ENCODE measurements around the gene TMEM50B. TPM values are rescaled to one million over a fixed set of nuclear protein-coding genes. Genes with fewer than 3 reads are reported as not detected.
"Not testable (repeated sequence)": the region's sequence is repeated elsewhere in the genome, so short reads cannot be mapped to it uniquely, and the experiment has no call there.

The TMEM50B gene
- total RNA-seq, 1 experiment from 2014 or later = 39.7 TPM

DNA sequence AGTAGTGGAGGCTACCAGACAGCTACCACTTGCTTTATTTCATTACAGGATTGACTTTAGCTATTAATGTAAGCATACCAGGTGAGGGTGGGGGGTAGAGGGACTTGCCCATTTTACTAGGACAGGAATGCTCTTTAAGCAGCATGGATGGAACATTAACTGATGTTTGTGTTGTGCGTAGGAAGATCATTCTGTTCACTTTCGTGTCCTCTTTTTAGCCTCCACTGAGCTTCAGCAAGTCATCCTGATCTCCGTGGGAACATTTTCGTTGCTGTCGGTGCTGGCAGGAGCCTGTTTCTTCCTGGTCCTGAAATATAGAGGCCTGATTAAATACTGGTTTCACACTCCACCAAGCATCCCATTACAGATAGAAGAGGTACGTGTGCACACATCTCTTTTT is 47.3 kb downstream of the TMEM50B start:
- no peak overlapping the region for H3K4me3 ChIP-seq
- DNase-seq (ENCODE audit: low read depth in 1 of 2, low spot score in 2 of 2) = no peak
- no peaks in the 10 kb centered on the region; the same call in 1 of the 2 replicates for H3K9me3 ChIP-seq (replicated peaks)
- H3K27me3 ChIP-seq (replicated peaks) = no peaks in the 10 kb centered on the region
- peaks cover 97% of the 10 kb centered on the region for H3K36me3 ChIP-seq
- H3K27ac ChIP-seq = no peak overlapping the region
- peaks cover 20% of the 10 kb centered on the region for H3K4me1 ChIP-seq (replicated peaks)

DNA sequence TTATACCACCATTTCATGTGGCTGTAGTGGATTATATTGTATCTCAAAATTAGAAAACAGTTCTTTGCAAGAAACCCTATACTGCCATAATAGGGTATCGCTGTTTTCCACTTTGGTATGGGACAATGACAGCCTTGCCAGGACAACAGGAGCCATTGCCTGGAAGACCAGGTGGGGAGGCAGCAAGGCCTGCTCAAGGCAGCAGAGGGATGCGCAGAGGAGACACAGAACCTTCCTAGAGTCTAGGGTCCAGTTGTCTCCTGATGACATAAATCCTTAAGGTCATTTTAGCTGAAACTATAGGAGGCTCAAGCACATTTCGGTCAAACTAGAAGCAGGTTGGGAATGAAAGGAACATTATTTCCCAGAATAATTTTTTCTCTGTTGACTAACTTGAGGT is 48.9 kb downstream of the TMEM50B start:
- no peak for DNase-seq (ENCODE audit: low read depth in 1 of 2, low spot score in 2 of 2)
- Histone ChIP-seq H3K36me3 (peaks cover 96% of the 10 kb centered on the region), H3K9me3 (replicated peaks) (no peaks in the 10 kb centered on the region; the same call in 1 of the 2 replicates), H3K4me1 (replicated peaks) (peaks cover 20% of the 10 kb centered on the region), H3K27ac (no peak overlapping the region), H3K27me3 (replicated peaks) (no peaks in the 10 kb centered on the region), H3K4me3 (no peak overlapping the region)

DNA sequence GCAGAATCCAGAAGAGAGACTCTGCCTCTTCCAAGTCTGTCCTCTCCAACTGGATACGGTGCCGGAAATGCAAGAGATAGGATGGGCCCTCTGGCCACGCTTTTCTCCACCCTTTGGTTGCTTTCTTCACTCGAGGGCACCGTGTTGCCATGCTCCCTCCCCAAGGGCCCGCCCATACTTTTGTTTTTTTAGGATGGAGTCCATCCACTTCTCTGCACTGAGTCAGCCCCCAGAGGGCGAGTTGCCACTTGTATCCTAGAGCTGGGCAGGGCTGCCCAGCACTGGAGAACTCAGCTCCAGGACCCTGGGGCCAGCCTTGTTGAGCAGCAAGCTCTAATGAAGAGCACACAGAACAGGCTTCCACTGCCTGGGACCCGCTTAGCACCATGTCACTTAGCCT is 51.1 kb downstream of the TMEM50B start:
- peak; percentile 23 to 48 for DNase-seq (ENCODE audit: low read depth in 1 of 2, low spot score in 2 of 2)
- Histone ChIP-seq H3K27me3 (replicated peaks) (no peaks in the 10 kb centered on the region), H3K4me3 (no peak overlapping the region), H3K36me3 (peaks cover 96% of the 10 kb centered on the region), H3K27ac (no peak overlapping the region), H3K9me3 (replicated peaks) (no peaks in the 10 kb centered on the region), H3K4me1 (replicated peaks) (peaks cover 4% of the 10 kb centered on the region; the same call in 1 of the 2 replicates)

DNA sequence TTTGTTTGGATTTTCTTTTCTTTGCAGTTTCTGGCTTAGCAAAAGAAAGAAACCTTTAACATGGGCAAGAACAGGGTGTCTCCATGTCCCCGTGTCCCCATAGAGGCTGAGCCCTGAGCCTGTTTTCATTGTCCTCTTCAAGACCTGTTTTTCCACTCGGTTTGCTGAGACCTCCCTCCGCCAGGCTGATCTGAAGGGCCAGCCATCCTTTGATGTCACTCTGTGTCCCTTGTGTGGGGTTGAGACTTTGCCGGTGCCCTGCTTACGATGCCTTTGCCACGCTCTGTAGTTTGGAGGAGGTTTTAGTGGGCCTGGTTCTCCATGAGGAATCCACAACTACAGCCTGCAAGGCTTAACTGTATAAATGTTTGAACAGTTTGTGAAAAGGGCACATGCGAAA is 52.7 kb downstream of the TMEM50B start:
- Histone ChIP-seq H3K27me3 (replicated peaks) (no peaks in the 10 kb centered on the region), H3K4me1 (replicated peaks) (peaks cover 4% of the 10 kb centered on the region; the same call in 1 of the 2 replicates), H3K36me3 (peaks cover 85% of the 10 kb centered on the region), H3K4me3 (no peak overlapping the region), H3K27ac (no peak overlapping the region), H3K9me3 (replicated peaks) (no peaks in the 10 kb centered on the region)
- DNase-seq (ENCODE audit: low read depth in 1 of 2, low spot score in 2 of 2) = no peak

GRCh38 chr21:33425825-33426224 is 53.9 kb downstream of the TMEM50B start:
- Histone ChIP-seq H3K9me3 (replicated peaks) (no peaks in the 10 kb centered on the region), H3K4me1 (replicated peaks) (peaks cover 4% of the 10 kb centered on the region; the same call in 1 of the 2 replicates), H3K36me3 (peaks cover 81% of the 10 kb centered on the region), H3K27me3 (replicated peaks) (no peaks in the 10 kb centered on the region), H3K4me3 (no peak overlapping the region), H3K27ac (no peak overlapping the region)
- no peak for DNase-seq (ENCODE audit: low read depth in 1 of 2, low spot score in 2 of 2)

GRCh38 chr21:33424214-33424613 is 55.6 kb downstream of the TMEM50B start:
- H3K27ac ChIP-seq = no peak overlapping the region
- peaks cover 79% of the 10 kb centered on the region for H3K36me3 ChIP-seq

GRCh38 chr21:33421713-33422393 is 57.9 kb downstream of the TMEM50B start:
- Histone ChIP-seq H3K4me1 (replicated peaks) (no peaks in the 10 kb centered on the region), H3K36me3 (peaks cover 76% of the 10 kb centered on the region), H3K9me3 (replicated peaks) (no peaks in the 10 kb centered on the region), H3K4me3 (no peak overlapping the region), H3K27me3 (replicated peaks) (no peaks in the 10 kb centered on the region), H3K27ac (no peak overlapping the region)
- no peak for DNase-seq (ENCODE audit: low read depth in 1 of 2, low spot score in 2 of 2)

More at GRCh38 chr21:33424214-33424613, 55.6 kb downstream of the TMEM50B start:
- DNase-seq (ENCODE audit: low read depth in 1 of 2, low spot score in 2 of 2) = no peak
- Histone ChIP-seq H3K27me3 (replicated peaks) (no peaks in the 10 kb centered on the region), H3K9me3 (replicated peaks) (no peaks in the 10 kb centered on the region), H3K4me3 (no peak overlapping the region), H3K4me1 (replicated peaks) (peaks cover 4% of the 10 kb centered on the region; the same call in 1 of the 2 replicates)

GRCh38 chr21:33419538-33420123 is 60.1 kb downstream of the TMEM50B start:
- Histone ChIP-seq H3K27me3 (replicated peaks) (no peaks in the 10 kb centered on the region), H3K4me3 (no peak overlapping the region), H3K9me3 (replicated peaks) (no peaks in the 10 kb centered on the region), H3K4me1 (replicated peaks) (no peaks in the 10 kb centered on the region), H3K27ac (no peak overlapping the region), H3K36me3 (peaks cover 77% of the 10 kb centered on the region)
- DNase-seq (ENCODE audit: low read depth in 1 of 2, low spot score in 2 of 2) = no peak

- Histone ChIP-seq H3K4me1 (replicated peaks) (no peaks in the 10 kb centered on the region), H3K36me3 (peaks cover 76% of the 10 kb centered on the region), H3K27ac (no peak overlapping the region), H3K27me3 (replicated peaks) (no peaks in the 10 kb centered on the region), H3K9me3 (replicated peaks) (no peaks in the 10 kb centered on the region), H3K4me3 (no peak overlapping the region)
- no peak for DNase-seq (ENCODE audit: low read depth in 1 of 2, low spot score in 2 of 2)
These were observed 61.1 kb downstream of the TMEM50B start for GRCh38 chr21:33418691-33419090.

DNA sequence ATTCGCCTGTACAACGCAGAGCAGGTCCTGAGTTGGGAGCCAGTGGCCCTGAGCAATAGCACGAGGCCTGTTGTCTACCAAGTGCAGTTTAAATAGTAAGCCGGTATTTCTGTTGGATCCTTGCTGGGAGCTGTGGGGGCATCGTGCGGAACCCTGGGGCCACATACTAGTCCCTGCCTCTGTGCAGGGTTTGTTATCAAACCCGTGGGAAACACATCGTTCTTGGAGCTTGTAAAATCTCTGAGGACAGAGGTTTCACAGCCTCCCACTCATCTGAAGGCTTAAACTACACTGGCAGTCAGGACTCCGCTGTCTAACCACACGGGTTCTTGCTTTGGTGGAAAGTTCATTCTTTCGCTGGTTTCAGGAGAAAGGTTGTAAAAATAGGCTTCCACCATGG is 64.8 kb downstream of the TMEM50B start:
- Histone ChIP-seq H3K27me3 (replicated peaks) (no peaks in the 10 kb centered on the region), H3K4me3 (no peak overlapping the region), H3K36me3 (peaks cover 80% of the 10 kb centered on the region), H3K9me3 (replicated peaks) (no peaks in the 10 kb centered on the region), H3K4me1 (replicated peaks) (no peaks in the 10 kb centered on the region), H3K27ac (no peak overlapping the region)
- no peak for DNase-seq (ENCODE audit: low read depth in 1 of 2, low spot score in 2 of 2)

GRCh38 chr21:33414068-33414467 is 65.7 kb downstream of the TMEM50B start:
- H3K27ac ChIP-seq = no peak overlapping the region
- DNase-seq (ENCODE audit: low read depth in 1 of 2, low spot score in 2 of 2) = no peak
- H3K9me3 ChIP-seq (replicated peaks) = no peaks in the 10 kb centered on the region
- no peak overlapping the region for H3K4me3 ChIP-seq
- H3K36me3 ChIP-seq = peaks cover 72% of the 10 kb centered on the region
- no peaks in the 10 kb centered on the region for H3K27me3 ChIP-seq (replicated peaks)
- H3K4me1 ChIP-seq (replicated peaks) = no peaks in the 10 kb centered on the region

- Histone ChIP-seq H3K27ac (no peak overlapping the region), H3K27me3 (replicated peaks) (no peaks in the 10 kb centered on the region), H3K36me3 (peaks cover 70% of the 10 kb centered on the region), H3K9me3 (replicated peaks) (no peaks in the 10 kb centered on the region), H3K4me1 (replicated peaks) (no peaks in the 10 kb centered on the region), H3K4me3 (no peak overlapping the region)
- no peak for DNase-seq (ENCODE audit: low read depth in 1 of 2, low spot score in 2 of 2)
These were observed 66.8 kb downstream of the TMEM50B start for GRCh38 chr21:33412832-33413519.

DNA sequence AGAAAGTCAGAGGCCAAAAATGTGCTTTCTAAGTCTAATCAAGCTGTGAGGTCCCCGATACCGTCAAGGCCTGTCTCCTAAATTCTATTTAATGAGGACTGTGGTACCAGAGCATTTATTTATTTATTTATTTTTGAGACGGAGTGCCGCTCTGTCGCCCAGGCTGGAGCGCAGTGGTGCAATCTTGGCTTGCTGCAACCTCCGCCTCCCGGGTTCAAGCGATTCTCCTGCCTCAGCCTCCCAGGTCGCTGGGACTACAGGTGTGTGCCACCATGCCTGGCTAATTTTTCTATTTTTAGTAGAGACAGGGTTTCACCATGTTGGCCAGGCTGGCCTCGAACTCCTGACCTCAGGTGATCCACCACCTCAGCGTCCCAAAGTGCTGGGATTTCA is 67.3 kb downstream of the TMEM50B start:
- not testable (repeated sequence) for H3K4me3 ChIP-seq, H3K27ac ChIP-seq
- H3K36me3 ChIP-seq = peaks cover 68% of the 10 kb centered on the region

DNA sequence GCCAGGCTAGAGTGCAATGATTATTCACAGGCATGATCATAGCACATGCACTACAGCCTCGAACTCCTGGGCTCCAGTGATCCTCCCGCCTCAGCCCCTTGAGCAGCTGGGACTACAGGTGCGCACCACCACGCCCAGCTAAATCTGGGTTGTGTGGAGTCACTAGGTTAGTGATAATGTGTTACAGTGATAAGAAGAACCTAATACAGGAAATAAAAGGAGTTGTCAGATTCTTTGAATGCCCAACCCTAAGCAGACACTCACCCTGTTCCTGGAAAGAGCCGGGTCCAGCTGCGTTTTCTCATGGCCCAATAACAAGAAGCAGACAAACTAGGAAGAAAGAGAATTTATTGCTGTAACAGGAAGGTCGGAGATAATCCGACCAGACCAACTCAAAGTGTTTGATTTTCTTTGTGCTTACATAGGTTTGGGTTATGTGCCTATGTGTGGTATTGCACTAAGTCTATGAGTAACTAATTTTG is 67.8 kb downstream of the TMEM50B start:
- no peaks in the 10 kb centered on the region for H3K9me3 ChIP-seq (replicated peaks)
- H3K27me3 ChIP-seq (replicated peaks) = no peaks in the 10 kb centered on the region
- no peak overlapping the region for H3K27ac ChIP-seq
- H3K36me3 ChIP-seq = peaks cover 68% of the 10 kb centered on the region
- H3K4me1 ChIP-seq (replicated peaks) = no peaks in the 10 kb centered on the region
- no peak for DNase-seq (ENCODE audit: low read depth in 1 of 2, low spot score in 2 of 2)
- no peak overlapping the region for H3K4me3 ChIP-seq

More for the DNA sequence above, 67.3 kb downstream of the TMEM50B start:
- H3K9me3 ChIP-seq (replicated peaks); H3K27me3 ChIP-seq (replicated peaks); DNase-seq (ENCODE audit: low read depth in 1 of 2, low spot score in 2 of 2); H3K4me1 ChIP-seq (replicated peaks): not testable (repeated sequence)
